NCI-H146 treated with DMSO at 0.1 percent for 48 hours (cell line): ENCODE results near the gene EVPLL.
"Not testable (repeated sequence)": the region's sequence is repeated elsewhere in the genome, so short reads cannot be mapped to it uniquely, and the experiment has no call there.

Source experiments
- DNase-seq: peaks from one replicate; lab custom pipeline; 2025; ENCODE audit not compliant: unreplicated experiment; lab: John Stamatoyannopoulos, UW

The EVPLL gene

GRCh38 chr17:18423015-18423414 is 45.4 kb downstream of the EVPLL start:
- not testable (repeated sequence) for DNase-seq

- not testable (repeated sequence) for DNase-seq
Observed at GRCh38 chr17:18425593-18425992, 48.0 kb downstream of the EVPLL start.

DNA sequence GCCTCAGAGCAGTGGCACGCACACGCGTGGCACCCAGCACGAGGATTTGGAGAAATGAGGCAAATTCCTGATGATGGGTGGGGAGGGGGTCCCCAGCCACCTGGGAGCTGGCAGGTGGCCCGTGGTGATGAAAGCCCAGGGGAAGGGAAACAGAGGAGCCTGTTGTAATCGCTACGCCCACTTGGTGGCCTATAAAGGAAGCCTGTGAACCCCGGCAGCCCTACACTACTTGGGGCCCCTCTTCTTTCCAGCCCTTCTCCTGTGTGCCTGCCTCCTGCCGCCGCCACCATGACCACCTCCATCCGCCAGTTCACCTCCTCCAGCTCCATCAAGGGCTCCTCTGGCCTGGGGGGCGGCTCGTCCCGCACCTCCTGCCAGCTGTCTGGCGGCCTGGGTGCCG is 49.1 kb downstream of the EVPLL start:
- DNase-seq: not testable (repeated sequence)

- not testable (repeated sequence) for DNase-seq
Observed at GRCh38 chr17:18432206-18432605, 54.6 kb downstream of the EVPLL start.
